Left ventricle myocardium inferior (tissue), 1 donor: ENCODE measurements around the gene MAPK6. TPM values are rescaled to one million over a fixed set of nuclear protein-coding genes. Genes with fewer than 3 reads are reported as not detected.

ENCODE experiments used
- DNase-seq: peaks from one replicate; pipeline ENCODE4 v3.0.0-alpha.2; 2020
- H3K27ac ChIP-seq: fragments of 200-600 bp; replicated peaks from 2 replicates; pipeline ENCODE4 v1.8.0; 2021
- H3K27me3 ChIP-seq: fragments of 200-600 bp; 2 replicates; pipeline ENCODE4 v1.8.0; 2021; ENCODE audit warnings: low read depth
- H3K36me3 ChIP-seq: fragments of 200-600 bp; 2 replicates; pipeline ENCODE4 v1.8.0; 2021
- H3K4me1 ChIP-seq: fragments of 200-600 bp; 2 replicates; pipeline ENCODE4 v1.8.0; 2021
- H3K4me3 ChIP-seq: fragments of 200-600 bp; 2 replicates; pipeline ENCODE4 v1.8.0; 2021; ENCODE audit warnings: mild to moderate bottlenecking, moderate library complexity
- H3K9me3 ChIP-seq: fragments of 200-600 bp; replicated peaks from 2 replicates; pipeline ENCODE4 v1.8.0; 2021
- intact Hi-C: fragments of 100-400 bp; cut with micrococcal nuclease; formaldehyde crosslinking; loops from one replicate; pipeline ENCODE4 v1.11.0; 2022
- total RNA-seq: library from RNA; stranded (reverse); fragmentation: NEBNext Ultra II Directional; extraction: Animal tissue kit (Norgen Biotek cat#: 25700); gene quantifications from one replicate; pipeline ENCODE4 v1.2.1, GENCODE V29; 2021
- TF ChIP-seq, protein P1 (sequence below): fragments of 200-600 bp; IDR thresholded peaks from 2 replicates; pipeline ENCODE4 v1.8.0; 2021; ENCODE audit warnings: antibody characterized with exemption, mild to moderate bottlenecking, borderline replicate concordance
- donor health status: DM: no; HTN: yes; CAD: no; lungs with severe emphysema.

MAPK6 gene
- total RNA-seq, 1 donor from 2014 or later: 19.2 TPM

DNA sequence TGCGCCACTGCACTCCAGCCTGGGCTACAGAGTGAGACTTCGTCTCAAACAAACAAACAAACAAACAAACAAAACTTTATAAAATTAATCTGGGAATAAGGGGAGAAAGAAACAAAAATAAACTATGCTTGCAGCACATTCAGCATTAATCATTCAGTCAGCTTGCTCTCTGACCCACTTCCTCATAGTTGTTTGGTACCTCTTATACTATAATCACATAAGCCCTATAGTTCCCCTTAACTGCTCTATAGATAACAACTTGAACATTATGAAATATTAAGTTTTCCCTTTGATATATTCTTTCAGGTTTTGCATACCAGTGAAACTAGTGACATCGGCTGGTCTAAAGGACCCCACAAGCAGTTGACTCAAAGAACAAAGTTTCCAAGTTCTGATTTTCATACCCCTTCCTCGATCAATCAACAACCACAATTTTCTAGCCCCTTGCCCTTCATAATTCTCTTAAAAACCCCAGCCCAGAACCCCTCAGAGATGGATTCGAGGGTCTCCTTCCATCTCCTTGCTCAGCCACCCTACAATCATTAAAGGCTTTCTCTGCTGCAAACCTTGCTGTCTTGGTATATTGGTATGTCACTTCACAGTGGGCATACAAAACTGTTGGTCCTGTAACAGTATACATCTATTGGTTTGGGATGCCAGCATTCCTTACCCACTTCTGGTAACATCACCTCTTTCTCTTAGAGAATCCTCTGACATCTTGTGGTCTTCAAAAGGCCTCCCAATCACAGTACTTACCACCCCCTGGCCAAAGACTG lies 67.2 kb downstream of the MAPK6 start:
- TF ChIP-seq, protein P1, sequence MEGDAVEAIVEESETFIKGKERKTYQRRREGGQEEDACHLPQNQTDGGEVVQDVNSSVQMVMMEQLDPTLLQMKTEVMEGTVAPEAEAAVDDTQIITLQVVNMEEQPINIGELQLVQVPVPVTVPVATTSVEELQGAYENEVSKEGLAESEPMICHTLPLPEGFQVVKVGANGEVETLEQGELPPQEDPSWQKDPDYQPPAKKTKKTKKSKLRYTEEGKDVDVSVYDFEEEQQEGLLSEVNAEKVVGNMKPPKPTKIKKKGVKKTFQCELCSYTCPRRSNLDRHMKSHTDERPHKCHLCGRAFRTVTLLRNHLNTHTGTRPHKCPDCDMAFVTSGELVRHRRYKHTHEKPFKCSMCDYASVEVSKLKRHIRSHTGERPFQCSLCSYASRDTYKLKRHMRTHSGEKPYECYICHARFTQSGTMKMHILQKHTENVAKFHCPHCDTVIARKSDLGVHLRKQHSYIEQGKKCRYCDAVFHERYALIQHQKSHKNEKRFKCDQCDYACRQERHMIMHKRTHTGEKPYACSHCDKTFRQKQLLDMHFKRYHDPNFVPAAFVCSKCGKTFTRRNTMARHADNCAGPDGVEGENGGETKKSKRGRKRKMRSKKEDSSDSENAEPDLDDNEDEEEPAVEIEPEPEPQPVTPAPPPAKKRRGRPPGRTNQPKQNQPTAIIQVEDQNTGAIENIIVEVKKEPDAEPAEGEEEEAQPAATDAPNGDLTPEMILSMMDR: no peak
- intact Hi-C loops: loop anchor here (10.0 kb wide), 1 partner anchor 219 kb away; no protein-coding TSS in a partner anchor
- no peak for DNase-seq

DNA sequence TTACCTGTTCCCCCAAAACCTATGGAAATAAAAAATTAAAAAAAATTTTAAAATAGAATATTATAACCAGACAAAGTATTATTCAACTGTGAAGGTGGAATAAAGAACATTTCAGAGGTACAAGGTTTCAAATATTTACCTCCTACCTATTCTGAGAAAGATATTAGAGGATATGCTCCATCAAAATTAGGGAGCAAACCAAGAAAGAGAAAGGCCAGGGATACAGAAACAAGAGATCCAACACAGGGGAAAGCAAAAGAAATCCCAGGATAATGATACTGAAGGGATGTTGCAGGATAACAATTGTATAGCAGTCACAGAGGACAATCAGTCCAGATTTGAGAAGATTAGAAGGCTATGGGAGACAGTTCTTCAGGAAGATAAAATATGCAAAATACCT lies 71.2 kb downstream of the MAPK6 start:
- Histone ChIP-seq H3K4me3 (no peak overlapping the region), H3K9me3 (peaks cover 39% of the 10 kb centered on the region), H3K27me3 (no peaks in the 10 kb centered on the region), H3K27ac (no peak overlapping the region), H3K4me1 (peaks cover 16% of the 10 kb centered on the region), H3K36me3 (no peaks in the 10 kb centered on the region)
- DNase-seq: no peak
- TF ChIP-seq, protein P1: no peak
- intact Hi-C loops: no loop called here

More for the DNA sequence above, 67.2 kb downstream of the MAPK6 start:
- Histone ChIP-seq H3K4me3 (no peak overlapping the region), H3K36me3 (no peaks in the 10 kb centered on the region), H3K27ac (no peak overlapping the region), H3K4me1 (no peaks in the 10 kb centered on the region), H3K9me3 (peaks cover 39% of the 10 kb centered on the region), H3K27me3 (no peaks in the 10 kb centered on the region)

DNA sequence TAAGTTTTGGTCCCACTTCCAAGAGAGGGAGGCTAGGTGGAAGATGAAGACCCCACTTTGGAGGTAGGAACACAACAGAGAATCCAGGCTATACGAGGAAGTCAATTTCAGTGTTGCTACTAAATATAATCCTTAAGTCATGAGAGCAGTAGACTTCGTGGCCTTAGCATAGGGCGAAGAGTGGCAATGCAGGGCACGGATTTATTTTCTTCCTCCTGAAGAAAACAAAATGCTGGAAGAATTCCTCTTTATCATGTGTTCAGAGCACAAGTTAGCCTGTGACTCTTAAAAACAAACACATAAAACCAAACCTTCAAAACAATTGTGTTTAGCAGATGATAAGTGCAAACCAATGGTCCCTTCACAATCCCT lies 74.1 kb downstream of the MAPK6 start:
- no peak for DNase-seq
- Histone ChIP-seq H3K4me3 (no peak overlapping the region), H3K9me3 (peaks cover 19% of the 10 kb centered on the region), H3K4me1 (peaks cover 16% of the 10 kb centered on the region), H3K36me3 (no peaks in the 10 kb centered on the region), H3K27me3 (no peaks in the 10 kb centered on the region), H3K27ac (no peak overlapping the region)
- TF ChIP-seq, protein P1: no peak
- intact Hi-C loops: no loop called here

DNA sequence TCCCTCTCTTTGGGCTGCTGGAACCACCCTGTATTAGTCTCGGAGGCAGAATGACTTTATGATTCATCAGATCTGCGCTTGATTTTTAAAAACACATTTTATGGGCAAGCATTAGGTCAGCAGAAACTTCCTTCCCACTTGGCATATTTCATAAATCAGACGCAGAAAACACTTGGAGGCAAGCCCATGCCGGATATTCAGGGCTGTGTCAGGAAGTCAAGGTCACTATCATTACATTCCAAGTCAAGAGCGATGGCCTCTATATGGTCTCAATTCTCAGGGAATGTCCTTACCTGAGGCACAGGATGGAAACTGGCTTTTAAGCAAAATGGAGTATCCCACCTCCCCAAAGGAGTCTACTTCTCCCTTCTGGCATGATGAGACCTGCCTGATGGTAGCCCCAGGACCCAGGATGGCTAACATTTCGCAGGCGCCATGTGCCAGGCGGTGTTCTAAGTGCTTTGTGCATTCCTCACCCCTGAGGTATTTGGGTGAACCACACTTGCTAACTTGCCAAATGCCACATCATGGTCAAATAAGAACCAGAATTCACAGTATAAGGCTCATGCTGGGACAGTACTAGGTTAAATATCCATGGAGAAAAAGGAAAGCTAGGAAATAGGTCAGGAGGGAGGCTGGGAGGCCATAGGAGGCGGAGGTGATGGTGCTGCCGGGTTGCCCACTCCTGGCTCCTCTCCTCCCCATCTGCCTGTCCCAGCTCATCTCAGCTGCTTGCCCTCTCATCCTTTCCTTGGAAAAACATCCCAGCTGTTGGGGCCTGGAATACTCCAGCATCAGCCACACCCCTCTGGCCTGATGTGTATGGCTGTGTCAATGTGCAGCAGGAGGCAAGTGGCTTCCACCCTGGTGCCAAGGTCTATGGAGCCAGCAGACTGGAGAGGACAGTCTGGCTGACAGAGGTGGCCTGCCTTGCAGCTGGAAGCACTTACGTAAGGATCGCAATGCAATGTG lies 74.8 kb downstream of the MAPK6 start:
- no peaks in the 10 kb centered on the region for H3K27me3 ChIP-seq
- H3K4me1 ChIP-seq: peaks cover 16% of the 10 kb centered on the region
- intact Hi-C loops: no loop called here
- TF ChIP-seq, protein P1: no peak
- no peak overlapping the region for H3K4me3 ChIP-seq
- peaks cover 19% of the 10 kb centered on the region for H3K9me3 ChIP-seq
- H3K27ac ChIP-seq: no peak overlapping the region
- DNase-seq: no peak
- H3K36me3 ChIP-seq: no peaks in the 10 kb centered on the region

DNA sequence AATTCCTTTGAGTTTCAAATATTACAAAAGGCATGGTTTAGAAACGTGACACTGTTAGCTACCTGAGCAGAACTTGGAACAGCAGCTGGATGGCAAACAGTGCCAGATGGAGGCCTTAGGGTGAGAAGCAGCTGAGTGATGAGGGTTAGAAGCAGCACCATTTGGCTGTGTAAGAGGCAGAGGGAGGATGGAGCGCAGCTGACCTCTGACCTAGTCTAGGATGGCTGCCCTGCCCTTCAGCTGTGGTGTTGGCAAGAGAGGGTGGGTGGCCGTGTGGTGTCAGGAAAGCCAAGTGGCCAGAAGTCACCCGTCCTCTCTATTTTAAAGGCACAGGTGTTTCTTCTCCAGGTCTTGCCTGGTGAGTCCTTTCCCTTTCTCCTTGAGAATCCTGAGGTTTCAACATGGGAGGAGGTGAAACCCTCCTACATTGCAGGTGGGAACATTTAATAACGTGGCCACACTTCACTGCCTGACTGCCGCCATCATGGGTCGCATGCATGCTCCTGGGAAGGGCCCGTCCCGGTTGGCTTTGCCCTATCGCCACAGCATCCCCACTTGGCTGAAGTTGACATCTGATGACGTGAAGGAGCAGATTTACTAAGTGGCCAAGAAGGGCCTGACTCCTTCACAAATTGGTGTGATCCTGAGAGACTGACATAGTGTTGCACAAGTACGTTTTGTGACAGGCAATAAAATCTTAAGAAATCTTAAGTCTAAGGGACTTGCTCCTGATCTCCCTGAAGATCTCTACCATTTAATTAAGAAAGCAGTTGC lies 76.0 kb downstream of the MAPK6 start:
- intact Hi-C loops: no loop called here
- H3K4me3 ChIP-seq: no peak overlapping the region
- no peaks in the 10 kb centered on the region for H3K27me3 ChIP-seq
- H3K27ac ChIP-seq: no peak overlapping the region
- TF ChIP-seq, protein P1: no peak
- no peaks in the 10 kb centered on the region for H3K36me3 ChIP-seq
- H3K4me1 ChIP-seq: peaks cover 16% of the 10 kb centered on the region
- DNase-seq: no peak
- H3K9me3 ChIP-seq: peaks cover 12% of the 10 kb centered on the region
